Measurements from ENCODE around the gene CYP39A1. TPM values are rescaled to one million over a fixed set of nuclear protein-coding genes. Genes with fewer than 3 reads are reported as not detected.

Gene CYP39A1
- polyA plus RNA-seq (2011; rRNA removed), result not detected in 2 replicates
- not detected in 2 replicates for polyA minus RNA-seq (2011; rRNA and poly(A)+ RNA removed)

- ChIA-PET POLR2A (no interaction called here), CTCF (no interaction called here)
- Histone ChIP-seq H3K9me3 (ENCODE audit: control insufficient read depth, insufficient read depth, low read length) (no peaks in the 10 kb centered on the region), H3K27me3 (ENCODE audit: control insufficient read depth, insufficient read depth, low read length) (peaks cover 12% of the 10 kb centered on the region), H3K4me3 (ENCODE audit: low read depth, low read length) (peak within 1 kb of the TSS; percentile 70), H3K27ac (ENCODE audit: low read depth, low read length) (no peak within 1 kb of the TSS)
- DNase-seq (ENCODE audit: low read depth, low spot score), result peak; percentile 27
- no peak for TF ChIP-seq CTCF (IDR thresholded peaks at IDR 0.05; ENCODE audit: low read depth, low read length)
Observed at GRCh38 chr6:46652603-46653438, at the start of gene CYP39A1, which contains the start of gene SLC25A27. Gene CYP39A1 (minus strand): TSS chr6:46652818. CDS start chr6:46652582, 236 bp downstream. Gene SLC25A27 (plus strand): TSS chr6:46652975. CDS start chr6:46653193, 218 bp downstream.

- H3K9me3 ChIP-seq (ENCODE audit: control insufficient read depth, insufficient read depth, low read length), result no peaks in the 10 kb centered on the region
- TF ChIP-seq CTCF (IDR thresholded peaks at IDR 0.05; ENCODE audit: low read depth, low read length), result no peak
- no peak for DNase-seq (ENCODE audit: low read depth, low spot score)
- no peak overlapping the region for H3K27ac ChIP-seq (ENCODE audit: low read depth, low read length)
- CTCF ChIA-PET, result no interaction called here
- no peak overlapping the region for H3K4me3 ChIP-seq (ENCODE audit: low read depth, low read length)
- no peaks in the 10 kb centered on the region for H3K27me3 ChIP-seq (ENCODE audit: control insufficient read depth, insufficient read depth, low read length)
- POLR2A ChIA-PET, result no interaction called here
Observed at GRCh38 chr6:46699970-46700369, 47.4 kb upstream of the CYP39A1 start.

GRCh38 chr6:46690911-46691451 lies 38.4 kb upstream of the CYP39A1 start:
- no peak overlapping the region for H3K4me3 ChIP-seq (ENCODE audit: low read depth, low read length)
- peaks cover 18% of the 10 kb centered on the region for H3K9me3 ChIP-seq (ENCODE audit: control insufficient read depth, insufficient read depth, low read length)
- no peak overlapping the region for H3K27ac ChIP-seq (ENCODE audit: low read depth, low read length)
- no peak for TF ChIP-seq CTCF (IDR thresholded peaks at IDR 0.05; ENCODE audit: low read depth, low read length)
- no peak for DNase-seq (ENCODE audit: low read depth, low spot score)
- ChIA-PET POLR2A (no interaction called here), CTCF (no interaction called here)
- no peaks in the 10 kb centered on the region for H3K27me3 ChIP-seq (ENCODE audit: control insufficient read depth, insufficient read depth, low read length)

GRCh38 chr6:46690141-46690755 lies 37.6 kb upstream of the CYP39A1 start:
- Histone ChIP-seq H3K9me3 (ENCODE audit: control insufficient read depth, insufficient read depth, low read length) (peaks cover 18% of the 10 kb centered on the region), H3K4me3 (ENCODE audit: low read depth, low read length) (no peak overlapping the region), H3K27me3 (ENCODE audit: control insufficient read depth, insufficient read depth, low read length) (no peaks in the 10 kb centered on the region), H3K27ac (ENCODE audit: low read depth, low read length) (no peak overlapping the region)
- CTCF ChIA-PET, result no interaction called here
- POLR2A ChIA-PET, result no interaction called here
- DNase-seq (ENCODE audit: low read depth, low spot score), result no peak
- no peak for TF ChIP-seq CTCF (IDR thresholded peaks at IDR 0.05; ENCODE audit: low read depth, low read length)

GRCh38 chr6:46689657-46690056 lies 37.0 kb upstream of the CYP39A1 start:
- H3K9me3 ChIP-seq (ENCODE audit: control insufficient read depth, insufficient read depth, low read length), result peaks cover 18% of the 10 kb centered on the region
- no peak for TF ChIP-seq CTCF (IDR thresholded peaks at IDR 0.05; ENCODE audit: low read depth, low read length)
- ChIA-PET POLR2A (no interaction called here), CTCF (interaction anchor here (0.5 kb wide), 1 partner anchor 20 kb away, joined by 3 read pairs; no protein-coding TSS in a partner anchor)
- no peak for DNase-seq (ENCODE audit: low read depth, low spot score)
- no peak overlapping the region for H3K4me3 ChIP-seq (ENCODE audit: low read depth, low read length)
- no peaks in the 10 kb centered on the region for H3K27me3 ChIP-seq (ENCODE audit: control insufficient read depth, insufficient read depth, low read length)
- no peak overlapping the region for H3K27ac ChIP-seq (ENCODE audit: low read depth, low read length)

Measured in AG04450 (cell line).